Stomach smooth muscle (tissue), 2 donors: ENCODE results near the gene CC2D1A.

ENCODE experiments used
- H3K27ac ChIP-seq: one replicate; pipeline ENCODE4 v1.7.0; 2013; ENCODE audit warnings: mild to moderate bottlenecking, low read length, inconsistent platforms
- H3K27me3 ChIP-seq, 2 donors: one replicate each; pipeline ENCODE4 v1.7.0; 2013; ENCODE audit warnings: low read length in 2 of 2; ENCODE audit not compliant: insufficient read depth in 2 of 2, control insufficient read depth in 1 of 2
- H3K36me3 ChIP-seq, 2 donors: one replicate each; pipeline ENCODE4 v1.7.0; 2013; ENCODE audit warnings: low read length in 2 of 2; ENCODE audit not compliant: control insufficient read depth in 2 of 2, insufficient read depth in 2 of 2
- H3K4me1 ChIP-seq: one replicate; pipeline ENCODE4 v1.7.0; 2013; ENCODE audit warnings: low read length; ENCODE audit not compliant: control insufficient read depth, insufficient read depth
- H3K4me3 ChIP-seq, 2 donors: one replicate each; pipeline ENCODE4 v1.7.0; 2013; ENCODE audit warnings: low read length in 2 of 2
- H3K9ac ChIP-seq, 2 donors: one replicate each; pipeline ENCODE4 v1.7.0; 2013; ENCODE audit warnings: low read length in 2 of 2, mild to moderate bottlenecking in 1 of 2
- H3K9me3 ChIP-seq, 2 donors: one replicate each; pipeline ENCODE4 v1.7.0; 2013; ENCODE audit warnings: low read length in 2 of 2; ENCODE audit not compliant: control insufficient read depth in 2 of 2
- donor health status: healthy.
- donor health status: Pancreatic carcinoma.

Gene CC2D1A

GRCh38 chr19:13957051-13957450, 51.0 kb downstream of the CC2D1A start:
- Histone ChIP-seq H3K4me3 (no peak overlapping the region), H3K9me3 (no peaks in the 10 kb centered on the region), H3K4me1 (peaks cover 11% of the 10 kb centered on the region), H3K27ac (no peak overlapping the region), H3K9ac (no peak overlapping the region), H3K27me3 (no peaks in the 10 kb centered on the region), H3K36me3 (peaks cover 27 to 34% of the 10 kb centered on the region in 2 donors)

- Histone ChIP-seq H3K27me3 (no peaks in the 10 kb centered on the region), H3K4me1 (peaks cover 10% of the 10 kb centered on the region), H3K36me3 (peaks cover 27 to 34% of the 10 kb centered on the region in 2 donors), H3K9ac (no peak overlapping the region), H3K9me3 (no peaks in the 10 kb centered on the region), H3K27ac (no peak overlapping the region), H3K4me3 (no peak overlapping the region)
These were observed 52.0 kb downstream of the CC2D1A start for GRCh38 chr19:13958043-13958442.

DNA sequence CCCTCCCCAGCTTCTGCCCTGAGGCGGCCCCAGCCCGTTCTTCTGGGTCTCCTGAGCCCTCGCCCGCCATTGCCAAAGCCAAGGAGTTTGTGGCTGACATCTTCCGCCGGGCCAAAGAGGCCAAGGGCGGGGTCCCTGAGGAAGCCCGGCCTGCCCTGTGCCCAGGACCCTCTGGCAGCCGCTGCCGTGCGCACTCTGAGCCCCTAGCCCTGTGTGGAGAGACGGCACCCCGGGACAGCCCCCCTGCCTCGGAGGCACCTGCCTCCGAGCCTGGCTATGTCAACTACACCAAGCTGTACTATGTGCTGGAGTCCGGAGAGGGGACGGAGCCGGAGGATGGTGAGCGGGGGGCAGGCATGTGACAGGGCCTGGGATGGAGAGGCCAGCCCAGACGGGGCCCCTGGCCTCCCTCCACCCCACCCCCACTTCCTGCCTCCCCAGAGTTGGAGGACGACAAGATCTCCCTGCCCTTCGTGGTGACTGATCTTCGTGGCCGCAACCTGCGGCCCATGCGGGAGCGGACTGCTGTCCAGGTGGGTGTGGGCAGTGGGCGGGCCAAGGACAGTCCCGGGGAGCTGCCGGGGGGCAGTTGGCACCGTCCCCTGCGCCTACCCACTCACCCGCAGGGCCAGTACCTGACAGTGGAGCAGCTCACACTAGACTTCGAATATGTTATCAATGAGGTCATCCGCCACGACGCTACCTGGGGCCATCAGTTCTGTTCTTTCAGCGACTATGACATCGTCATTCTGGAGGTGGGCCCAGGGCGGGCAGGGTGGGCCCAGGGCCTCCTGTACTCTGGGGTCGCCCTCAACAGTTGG, 53.4 kb downstream of the CC2D1A start:
- Histone ChIP-seq H3K9me3 (no peaks in the 10 kb centered on the region), H3K9ac (no peak overlapping the region), H3K4me3 (no peak overlapping the region), H3K4me1 (peaks cover 2% of the 10 kb centered on the region), H3K27ac (no peak overlapping the region), H3K36me3 (peaks cover 27 to 32% of the 10 kb centered on the region in 2 donors), H3K27me3 (no peaks in the 10 kb centered on the region)

DNA sequence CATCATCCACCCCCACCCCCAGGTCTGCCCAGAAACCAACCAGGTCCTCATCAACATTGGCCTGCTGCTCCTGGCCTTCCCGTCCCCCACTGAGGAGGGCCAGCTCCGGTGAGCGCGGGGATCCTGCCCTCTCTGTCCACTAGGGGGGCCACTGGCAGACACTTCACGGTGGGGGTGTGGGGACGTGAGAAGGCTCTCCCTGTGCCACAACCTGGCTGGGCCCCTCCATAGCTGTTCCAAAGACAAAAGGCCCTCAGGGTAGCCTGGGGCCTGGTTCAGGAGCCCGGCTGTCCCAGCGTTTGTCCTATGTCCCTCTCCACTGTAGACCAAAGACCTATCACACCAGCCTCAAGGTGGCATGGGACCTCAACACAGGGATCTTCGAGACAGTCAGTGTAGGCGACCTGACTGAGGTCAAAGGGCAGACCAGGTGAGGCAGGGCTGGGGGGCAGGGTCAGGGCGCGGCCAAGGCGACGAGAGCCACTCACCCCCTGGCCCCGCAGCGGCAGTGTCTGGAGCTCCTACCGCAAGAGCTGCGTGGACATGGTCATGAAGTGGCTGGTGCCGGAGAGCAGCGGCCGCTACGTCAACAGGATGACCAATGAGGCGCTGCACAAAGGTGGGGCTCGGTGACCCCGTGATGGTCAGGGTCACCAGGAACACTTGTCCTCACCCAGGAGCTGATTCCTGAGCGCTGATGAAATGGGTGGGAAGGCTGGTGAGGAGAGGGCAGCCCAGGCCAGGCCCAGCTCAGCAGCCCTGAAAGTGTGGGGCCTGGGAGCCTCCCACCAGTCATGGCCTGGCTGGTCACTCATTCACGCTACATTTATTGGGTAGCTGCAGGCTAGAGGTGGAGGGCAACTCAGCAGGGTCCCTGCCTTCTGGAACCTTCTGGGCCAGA, 54.2 kb downstream of the CC2D1A start:
- H3K4me3 ChIP-seq = no peak overlapping the region
- H3K27ac ChIP-seq = no peak overlapping the region
- peaks cover 27 to 32% of the 10 kb centered on the region in 2 donors for H3K36me3 ChIP-seq
- H3K9ac ChIP-seq = no peak overlapping the region
- no peaks in the 10 kb centered on the region for H3K27me3 ChIP-seq
- H3K4me1 ChIP-seq = peaks cover 2% of the 10 kb centered on the region
- no peaks in the 10 kb centered on the region for H3K9me3 ChIP-seq

GRCh38 chr19:13960863-13961784, 55.1 kb downstream of the CC2D1A start:
- H3K27me3 ChIP-seq = no peaks in the 10 kb centered on the region
- no peak overlapping the region for H3K4me3 ChIP-seq
- H3K9ac ChIP-seq = no peak overlapping the region
- no peak overlapping the region for H3K27ac ChIP-seq
- no peaks in the 10 kb centered on the region for H3K9me3 ChIP-seq
- H3K4me1 ChIP-seq = peaks cover 2% of the 10 kb centered on the region
- peaks cover 17 to 27% of the 10 kb centered on the region in 2 donors for H3K36me3 ChIP-seq

GRCh38 chr19:13961826-13962698, 56.1 kb downstream of the CC2D1A start:
- peaks cover 2% of the 10 kb centered on the region for H3K4me1 ChIP-seq
- H3K36me3 ChIP-seq = peaks cover 12 to 19% of the 10 kb centered on the region in 2 donors
- H3K27me3 ChIP-seq = no peaks in the 10 kb centered on the region
- H3K27ac ChIP-seq = no peak overlapping the region
- no peak overlapping the region for H3K4me3 ChIP-seq
- no peak overlapping the region for H3K9ac ChIP-seq
- no peaks in the 10 kb centered on the region for H3K9me3 ChIP-seq

- Histone ChIP-seq H3K4me3 (peak overlapping the region; percentile 12 to 54), H3K9ac (no peak overlapping the region), H3K27ac (no peak overlapping the region), H3K36me3 (peaks cover 14 to 21% of the 10 kb centered on the region in 2 donors), H3K27me3 (no peaks in the 10 kb centered on the region), H3K4me1 (peaks cover 2% of the 10 kb centered on the region), H3K9me3 (no peaks in the 10 kb centered on the region)
These were observed 57.0 kb downstream of the CC2D1A start for GRCh38 chr19:13962699-13963602.

- peaks cover 16% of the 10 kb centered on the region in 2 donors for H3K36me3 ChIP-seq
- H3K9me3 ChIP-seq = no peaks in the 10 kb centered on the region
- H3K27ac ChIP-seq = no peak overlapping the region
These were observed 57.7 kb downstream of the CC2D1A start for GRCh38 chr19:13963603-13964105.

DNA sequence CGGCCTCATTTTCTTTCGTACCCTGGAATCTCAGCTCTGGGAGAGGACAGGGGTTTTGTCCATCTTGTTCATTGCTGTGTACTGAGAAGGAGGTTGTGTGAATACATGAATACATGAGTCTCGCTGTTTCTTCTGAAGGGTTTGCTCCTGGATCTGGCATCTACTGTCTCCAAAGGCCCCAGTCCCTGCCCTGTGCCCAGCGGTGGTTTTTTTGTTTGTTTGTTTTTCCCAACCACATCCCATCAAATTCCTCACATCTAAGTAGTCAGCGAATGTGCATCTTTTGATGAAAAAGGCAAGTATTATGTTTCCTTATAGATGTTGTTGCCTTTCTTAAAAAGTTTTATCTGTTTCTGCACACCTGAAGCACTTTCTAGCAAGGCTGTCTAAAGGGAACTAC, 58.8 kb downstream of the CC2D1A start:
- H3K36me3 ChIP-seq = peaks cover 16 to 23% of the 10 kb centered on the region in 2 donors
- no peaks in the 10 kb centered on the region for H3K27me3 ChIP-seq
- no peaks in the 10 kb centered on the region for H3K9me3 ChIP-seq
- H3K27ac ChIP-seq = no peak overlapping the region
- H3K9ac ChIP-seq = no peak overlapping the region
- H3K4me3 ChIP-seq = no peak overlapping the region
- peaks cover 2% of the 10 kb centered on the region for H3K4me1 ChIP-seq

More at GRCh38 chr19:13963603-13964105, 57.7 kb downstream of the CC2D1A start:
- Histone ChIP-seq H3K4me1 (peaks cover 2% of the 10 kb centered on the region), H3K27me3 (no peaks in the 10 kb centered on the region), H3K4me3 (no peak overlapping the region), H3K9ac (no peak overlapping the region)
